Measurements from ENCODE around the gene NXN.
A peak's percentile ranks its signal among the peaks of the same experiment; 100 is the strongest.

NXN gene

GRCh38 chr17:882827-883585, 96.6 kb downstream of the NXN start:
- H2AFZ ChIP-seq (ENCODE audit: low read depth, low read length), result no peak overlapping the region
- no peak overlapping the region for H2BK15ac ChIP-seq (ENCODE audit: low read depth, poor library complexity, severe bottlenecking)
- no peak overlapping the region for H3K9ac ChIP-seq (ENCODE audit: low read length)
- no peak overlapping the region for H3K14ac ChIP-seq (ENCODE audit: low read length in 2 of 2)
- no peak overlapping the region for H2BK12ac ChIP-seq (ENCODE audit: low read length in 2 of 2)
- peak overlapping the region; percentile 9 to 56 for H3K4ac ChIP-seq (ENCODE audit: low read depth in 1 of 2, low read length in 2 of 2)
- peaks cover 0 to 5% of the 10 kb centered on the region in 2 experiments for H3K36me3 ChIP-seq (ENCODE audit: control insufficient read depth in 1 of 2, insufficient read depth in 2 of 2, low read depth in 1 of 2, low read length in 2 of 2)
- no peaks in the 10 kb centered on the region for H3K27me3 ChIP-seq (ENCODE audit: control insufficient read depth in 1 of 2, insufficient read depth in 1 of 2, low read length in 2 of 2)
- H2AK5ac ChIP-seq (ENCODE audit: low read length, severe bottlenecking), result peak overlapping the region; percentile 39
- H3K27ac ChIP-seq (ENCODE audit: low read length, poor library complexity, severe bottlenecking), result peak overlapping the region; percentile 10
- H2BK5ac ChIP-seq (ENCODE audit: low read depth, low read length, poor library complexity, severe bottlenecking), result no peak overlapping the region
- no peak overlapping the region for H3K23ac ChIP-seq (ENCODE audit: low read length in 2 of 2)
- peaks cover 33% of the 10 kb centered on the region for H3K79me1 ChIP-seq (replicated peaks; ENCODE audit: low read length, poor library complexity, severe bottlenecking)
- no peak overlapping the region for H3K4me3 ChIP-seq (ENCODE audit: insufficient read depth in 1 of 2, low read depth in 1 of 2, low read length in 2 of 2)
- no peaks in the 10 kb centered on the region for H3K9me3 ChIP-seq (ENCODE audit: control insufficient read depth, low read length)
- H3K4me1 ChIP-seq (ENCODE audit: control insufficient read depth, insufficient read depth, low read depth, low read length), result peaks cover 18% of the 10 kb centered on the region
- 83% methylated on average over 13 of the region's 14 CpGs for WGBS
- H3K4me2 ChIP-seq (ENCODE audit: low read length, poor library complexity, severe bottlenecking), result no peak overlapping the region
- peak overlapping the region; percentile 52 for H4K91ac ChIP-seq (ENCODE audit: low read length)
- H3K18ac ChIP-seq (ENCODE audit: low read depth in 1 of 2, low read length in 2 of 2), result peak overlapping the region; percentile 67 to 91
- DNase-seq, result peak; percentile 69
- H2BK120ac ChIP-seq (ENCODE audit: low read depth, low read length), result peak overlapping the region; percentile 51
- peak overlapping the region; percentile 52 for H4K8ac ChIP-seq (ENCODE audit: low read length)

GRCh38 chr17:881778-882177, 97.8 kb downstream of the NXN start:
- no peak overlapping the region for H3K4ac ChIP-seq (ENCODE audit: low read depth in 1 of 2, low read length in 2 of 2)
- H3K9ac ChIP-seq (ENCODE audit: low read length), result no peak overlapping the region
- H2AFZ ChIP-seq (ENCODE audit: low read depth, low read length), result no peak overlapping the region
- DNase-seq, result no peak
- H2BK15ac ChIP-seq (ENCODE audit: low read depth, poor library complexity, severe bottlenecking), result no peak overlapping the region
- H2BK5ac ChIP-seq (ENCODE audit: low read depth, low read length, poor library complexity, severe bottlenecking), result no peak overlapping the region
- H3K27me3 ChIP-seq (ENCODE audit: control insufficient read depth in 1 of 2, insufficient read depth in 1 of 2, low read length in 2 of 2), result no peaks in the 10 kb centered on the region
- H4K91ac ChIP-seq (ENCODE audit: low read length), result no peak overlapping the region
- H4K8ac ChIP-seq (ENCODE audit: low read length), result no peak overlapping the region
- no peak overlapping the region for H2BK12ac ChIP-seq (ENCODE audit: low read length in 2 of 2)
- no peak overlapping the region for H3K23ac ChIP-seq (ENCODE audit: low read length in 2 of 2)
- H3K4me2 ChIP-seq (ENCODE audit: low read length, poor library complexity, severe bottlenecking), result no peak overlapping the region
- peaks cover 0 to 4% of the 10 kb centered on the region in 2 experiments for H3K36me3 ChIP-seq (ENCODE audit: control insufficient read depth in 1 of 2, insufficient read depth in 2 of 2, low read depth in 1 of 2, low read length in 2 of 2)
- H3K18ac ChIP-seq (ENCODE audit: low read depth in 1 of 2, low read length in 2 of 2), result no peak overlapping the region
- no peak overlapping the region for H3K14ac ChIP-seq (ENCODE audit: low read length in 2 of 2)
- no peaks in the 10 kb centered on the region for H3K9me3 ChIP-seq (ENCODE audit: control insufficient read depth, low read length)
- no peak overlapping the region for H3K27ac ChIP-seq (ENCODE audit: low read length, poor library complexity, severe bottlenecking)
- over 99% methylated on average over 6 of the region's 6 CpGs for WGBS
- H2AK5ac ChIP-seq (ENCODE audit: low read length, severe bottlenecking), result no peak overlapping the region
- H3K4me3 ChIP-seq (ENCODE audit: insufficient read depth in 1 of 2, low read depth in 1 of 2, low read length in 2 of 2), result no peak overlapping the region
- no peak overlapping the region for H2BK120ac ChIP-seq (ENCODE audit: low read depth, low read length)
- peaks cover 36% of the 10 kb centered on the region for H3K79me1 ChIP-seq (replicated peaks; ENCODE audit: low read length, poor library complexity, severe bottlenecking)
- H3K4me1 ChIP-seq (ENCODE audit: control insufficient read depth, insufficient read depth, low read depth, low read length), result peaks cover 16% of the 10 kb centered on the region

- Histone ChIP-seq H2BK120ac (ENCODE audit: low read depth, low read length) (no peak overlapping the region), H2AK5ac (ENCODE audit: low read length, severe bottlenecking) (peak overlapping the region; percentile 57), H2AFZ (ENCODE audit: low read depth, low read length) (no peak overlapping the region), H3K14ac (ENCODE audit: low read length in 2 of 2) (no peak overlapping the region), H2BK15ac (ENCODE audit: low read depth, poor library complexity, severe bottlenecking) (no peak overlapping the region), H3K79me1 (replicated peaks; ENCODE audit: low read length, poor library complexity, severe bottlenecking) (peaks cover 33% of the 10 kb centered on the region), H3K9me3 (ENCODE audit: control insufficient read depth, low read length) (no peaks in the 10 kb centered on the region), H3K4me2 (ENCODE audit: low read length, poor library complexity, severe bottlenecking) (no peak overlapping the region), H3K27me3 (ENCODE audit: control insufficient read depth in 1 of 2, insufficient read depth in 1 of 2, low read length in 2 of 2) (no peaks in the 10 kb centered on the region), H3K4me3 (ENCODE audit: insufficient read depth in 1 of 2, low read depth in 1 of 2, low read length in 2 of 2) (no peak overlapping the region), H4K91ac (ENCODE audit: low read length) (peak overlapping the region; percentile 25), H2BK5ac (ENCODE audit: low read depth, low read length, poor library complexity, severe bottlenecking) (no peak overlapping the region), H4K8ac (ENCODE audit: low read length) (no peak overlapping the region), H3K18ac (ENCODE audit: low read depth in 1 of 2, low read length in 2 of 2) (peak overlapping the region in 1 of 2 experiments; percentile 23), H3K4me1 (ENCODE audit: control insufficient read depth, insufficient read depth, low read depth, low read length) (peaks cover 15% of the 10 kb centered on the region), H3K36me3 (ENCODE audit: control insufficient read depth in 1 of 2, insufficient read depth in 2 of 2, low read depth in 1 of 2, low read length in 2 of 2) (peaks cover 0 to 3% of the 10 kb centered on the region in 2 experiments), H3K4ac (ENCODE audit: low read depth in 1 of 2, low read length in 2 of 2) (no peak overlapping the region), H3K27ac (ENCODE audit: low read length, poor library complexity, severe bottlenecking) (peak overlapping the region; percentile 38), H2BK12ac (ENCODE audit: low read length in 2 of 2) (no peak overlapping the region), H3K9ac (ENCODE audit: low read length) (peak overlapping the region; percentile 65), H3K23ac (ENCODE audit: low read length in 2 of 2) (no peak overlapping the region)
- no peak for DNase-seq
- 80% methylated on average over 13 of the region's 15 CpGs for WGBS
Measured at GRCh38 chr17:880443-881269, 98.9 kb downstream of the NXN start.
